Mesenteric fat pad (tissue), 1 donor: ENCODE measurements around the gene PALLD. TPM values are rescaled to one million over a fixed set of nuclear protein-coding genes. Genes with fewer than 3 reads are reported as not detected.

Source experiments
- DNase-seq: peaks from one replicate; pipeline ENCODE4 v3.0.0-alpha.2; 2020; ENCODE audit warnings: low spot score
- total RNA-seq: library from RNA; stranded (reverse); fragmentation: NEBNext Ultra II Directional; extraction: Animal tissue kit (Norgen Biotek cat#: 25700); gene quantifications from one replicate; pipeline ENCODE4 v1.2.1, GENCODE V29; 2021
- donor health status: DM: yes; HTN: yes; CAD: no.

The PALLD gene
- total RNA-seq, 1 donor from 2014 or later = 87.9 TPM

- DNase-seq = no peak
Observed at GRCh38 chr4:168524006-168524405, 27.2 kb downstream of the PALLD start.

DNA sequence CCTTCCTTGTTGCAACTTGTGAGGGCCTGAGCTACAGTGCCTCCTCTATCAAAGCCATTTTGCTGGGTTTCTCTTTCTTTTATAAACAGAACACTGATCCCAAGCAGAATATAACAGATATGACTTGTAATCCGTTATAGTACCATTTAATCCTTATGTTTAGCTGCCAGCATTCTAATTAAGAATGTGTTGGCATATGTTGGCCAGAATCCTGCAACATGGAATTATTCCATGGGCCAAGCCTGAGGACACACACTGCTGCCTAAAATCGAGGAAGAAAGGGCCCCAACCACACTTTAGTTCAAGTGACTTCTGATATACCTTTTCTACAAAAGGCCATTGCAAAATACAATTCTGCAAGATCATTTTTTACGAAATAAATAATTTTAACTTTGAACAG lies 28.0 kb downstream of the PALLD start:
- no peak for DNase-seq

DNA sequence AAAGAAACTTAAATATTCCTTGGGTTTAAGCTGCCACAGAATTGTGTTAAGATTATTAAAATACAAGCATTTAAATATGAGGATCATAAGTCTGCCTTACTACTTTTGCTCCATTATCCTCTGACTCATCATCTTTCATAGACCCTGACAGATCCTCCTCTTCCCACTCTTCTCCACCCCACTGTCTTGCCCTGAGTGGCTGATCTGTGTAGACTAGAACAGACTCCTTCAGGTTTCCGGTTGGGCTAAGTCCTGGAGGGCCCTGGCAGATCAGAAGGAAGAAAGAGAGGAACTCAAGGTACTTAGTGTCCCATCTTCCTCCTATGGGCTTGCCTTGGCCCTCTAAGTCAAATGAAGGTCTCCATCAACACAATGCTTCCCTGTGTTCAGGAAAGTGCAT lies 30.7 kb downstream of the PALLD start:
- no peak for DNase-seq

GRCh38 chr4:168528131-168528949 lies 31.5 kb downstream of the PALLD start:
- DNase-seq = no peak

DNA sequence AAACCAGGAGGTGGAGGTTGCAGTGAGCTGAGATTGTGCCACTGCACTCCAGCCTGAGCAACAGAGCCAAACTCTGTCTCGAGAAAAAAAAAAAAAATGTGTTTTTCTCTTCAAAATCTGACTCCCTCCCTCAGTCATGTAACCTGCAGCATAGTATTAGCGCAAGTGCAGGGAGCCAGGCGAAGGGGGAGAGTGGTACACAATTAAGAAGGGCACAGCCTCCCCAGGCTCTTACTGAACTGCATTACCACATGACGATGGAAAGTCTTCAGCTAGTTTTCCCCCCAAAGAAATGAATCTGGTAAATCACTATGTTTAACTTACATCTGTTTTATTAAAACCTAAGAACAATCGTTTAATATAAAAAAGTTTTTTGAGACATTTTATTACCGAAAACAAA lies 32.4 kb downstream of the PALLD start:
- no peak for DNase-seq

DNA sequence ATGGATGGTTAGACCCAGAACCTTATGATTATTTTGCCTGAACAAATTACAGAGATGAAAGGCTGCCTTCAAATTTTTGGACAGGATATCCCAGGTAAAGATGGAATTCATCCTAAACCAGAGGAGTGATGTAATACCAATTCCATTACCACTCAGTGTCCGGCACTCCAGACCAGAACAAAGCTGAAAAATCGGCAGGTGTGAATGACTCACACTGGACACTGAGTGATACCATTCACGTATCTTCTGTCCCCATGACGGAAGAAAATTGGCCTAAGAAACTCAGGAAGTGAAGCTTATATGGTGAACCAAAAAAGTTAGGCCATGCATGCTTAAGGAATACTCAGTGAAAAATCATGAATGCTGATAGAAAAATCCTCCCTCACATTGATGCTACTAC lies 34.5 kb downstream of the PALLD start:
- no peak for DNase-seq

GRCh38 chr4:168534535-168534934 lies 37.7 kb downstream of the PALLD start:
- no peak for DNase-seq

- DNase-seq = no peak
Observed at GRCh38 chr4:168535689-168536088, 38.8 kb downstream of the PALLD start.

DNA sequence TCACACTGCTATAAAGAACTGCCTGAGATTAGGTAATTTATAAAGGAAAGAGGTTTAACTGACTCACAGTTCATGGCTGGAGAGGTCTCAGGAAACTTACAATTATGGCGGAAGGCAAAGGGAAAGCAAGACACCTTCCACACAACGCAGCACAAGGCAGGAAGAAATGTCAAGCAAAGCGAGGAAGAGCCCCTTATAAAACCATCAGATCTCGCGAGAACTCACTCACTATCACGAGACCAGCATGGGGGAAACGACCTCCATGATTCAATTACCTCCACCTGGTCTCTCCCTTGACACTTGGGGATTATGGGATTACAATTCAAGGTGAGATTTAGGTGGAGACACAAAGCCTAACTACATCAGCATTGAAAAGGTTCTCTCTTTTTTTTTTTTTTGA lies 39.6 kb downstream of the PALLD start:
- no peak for DNase-seq

- DNase-seq = no peak
Observed at GRCh38 chr4:168537086-168537485, 40.2 kb downstream of the PALLD start.

DNA sequence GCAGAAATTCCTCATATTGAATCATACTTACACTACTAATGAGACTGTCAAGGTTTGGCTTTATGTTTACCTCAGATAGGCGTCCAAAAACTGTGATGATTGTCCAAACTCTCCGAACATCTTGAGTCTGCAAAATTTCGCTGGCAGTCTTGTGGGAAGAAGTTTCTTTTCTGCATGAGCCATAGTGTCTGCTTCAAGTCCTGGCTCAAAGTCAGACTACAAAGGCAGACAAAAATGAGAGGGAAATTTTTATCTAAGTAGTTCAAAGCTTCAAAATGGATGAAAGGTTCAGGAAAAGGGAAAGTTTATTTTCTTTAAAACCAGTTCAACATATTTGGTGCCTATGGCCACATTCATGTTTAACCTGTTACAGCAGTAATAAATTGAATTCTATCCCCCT lies 40.7 kb downstream of the PALLD start:
- DNase-seq = no peak

- DNase-seq = no peak
Observed at GRCh38 chr4:168538632-168539031, 41.8 kb downstream of the PALLD start.

- DNase-seq = no peak
Observed at GRCh38 chr4:168540086-168540485, 43.2 kb downstream of the PALLD start.

- DNase-seq = no peak
Observed at GRCh38 chr4:168540503-168541265, 43.8 kb downstream of the PALLD start.

DNA sequence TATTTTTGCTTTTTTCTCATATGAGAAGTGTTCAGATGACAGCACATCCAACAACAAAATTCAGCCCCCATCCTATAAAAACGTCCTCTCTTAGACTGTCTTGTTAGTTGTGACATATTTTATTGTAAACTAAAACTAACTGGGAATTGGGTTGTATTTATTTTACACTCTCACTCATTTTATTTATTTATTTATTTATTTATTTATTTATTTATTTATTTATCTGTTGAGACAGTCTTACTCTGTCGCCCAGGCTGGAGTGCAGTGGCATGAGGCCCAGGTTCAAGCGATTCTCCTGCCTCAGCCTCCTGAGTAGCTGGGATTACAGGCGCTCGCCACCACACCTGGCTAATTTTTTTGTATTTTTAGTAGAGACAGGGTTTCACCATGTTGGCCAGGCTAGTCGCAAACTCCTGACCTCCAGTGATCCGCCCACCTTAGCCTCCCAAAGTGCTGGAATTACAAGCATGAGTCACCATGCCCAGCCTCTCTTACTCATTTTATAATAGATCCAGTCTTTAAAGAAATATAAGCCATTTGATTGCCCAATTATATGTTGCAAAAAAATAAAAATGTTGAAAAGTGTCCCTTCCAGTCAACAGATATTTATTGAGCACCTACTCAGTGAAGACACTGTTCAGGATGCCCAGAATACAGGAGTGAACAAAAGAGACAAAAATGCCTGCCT lies 44.6 kb downstream of the PALLD start:
- no peak for DNase-seq

DNA sequence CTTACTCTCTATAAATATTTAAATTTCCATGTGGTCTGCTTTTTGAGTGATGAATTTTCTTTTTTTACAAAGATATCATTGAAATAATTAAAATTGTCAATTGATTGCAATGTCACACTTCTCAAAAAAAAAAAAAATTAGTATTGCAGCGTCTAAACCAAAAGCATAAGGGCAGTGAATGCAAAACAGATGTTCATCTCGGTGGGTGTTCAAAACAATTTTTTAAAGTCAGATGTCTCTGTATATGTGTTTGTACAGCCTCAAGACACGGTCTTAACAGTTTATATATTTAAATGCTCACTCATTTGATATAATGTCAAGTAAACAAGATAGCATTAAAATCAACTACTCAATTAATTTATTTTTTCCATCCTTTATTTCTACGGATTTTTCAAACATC lies 52.3 kb downstream of the PALLD start:
- DNase-seq = no peak

DNA sequence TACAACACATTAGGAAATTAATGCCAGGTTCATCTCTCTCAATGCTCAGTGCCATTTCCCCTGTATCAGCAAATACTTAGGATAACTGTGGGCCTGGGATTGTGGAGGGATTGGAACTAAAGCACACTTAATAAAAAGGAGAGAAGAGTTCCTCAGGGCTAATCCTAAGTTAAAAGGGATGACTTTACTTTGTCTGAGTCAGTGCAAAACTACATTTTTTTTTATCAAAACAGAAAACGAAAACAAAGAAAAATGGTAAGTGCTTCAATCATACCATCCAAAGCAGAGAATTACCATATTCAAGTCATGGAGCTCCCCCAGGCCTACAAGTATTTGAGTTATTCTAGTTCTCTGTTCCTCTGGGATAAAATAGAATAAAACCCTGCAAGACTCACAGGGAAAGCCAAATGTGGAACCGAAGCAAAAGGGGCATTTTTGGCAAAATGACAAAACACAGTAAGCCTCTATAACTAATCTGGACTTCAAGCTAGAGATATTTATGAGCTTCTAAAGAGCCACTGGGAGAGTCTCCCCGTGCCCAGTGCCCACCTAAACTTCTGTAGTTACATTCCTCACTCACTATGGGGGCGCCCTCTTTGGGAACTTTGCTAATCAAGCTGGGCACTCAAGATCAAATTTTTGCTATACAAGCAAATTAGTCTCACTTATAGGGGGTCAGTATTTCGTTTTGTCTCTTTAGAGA lies 53.4 kb downstream of the PALLD start:
- no peak for DNase-seq

DNA sequence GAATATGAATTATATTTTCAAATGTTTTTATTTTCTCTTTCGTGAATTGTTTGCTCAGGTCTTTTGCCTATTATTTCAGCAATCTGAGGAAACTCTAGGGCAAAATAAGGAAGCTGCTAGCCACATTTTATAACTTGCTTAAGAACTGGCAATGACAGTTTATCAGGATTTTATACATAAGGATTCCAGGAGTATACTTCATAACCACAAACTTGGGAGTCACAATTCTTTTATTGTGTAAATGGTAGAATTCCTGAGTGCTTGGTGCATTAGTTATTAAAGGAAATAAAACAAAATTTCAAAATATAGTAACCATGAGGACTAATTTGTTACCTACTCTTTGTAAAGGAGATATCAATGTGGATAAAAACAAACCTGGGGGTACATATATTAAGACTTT lies 54.4 kb downstream of the PALLD start:
- no peak for DNase-seq

GRCh38 chr4:168551945-168552695 lies 55.3 kb downstream of the PALLD start:
- no peak for DNase-seq

DNA sequence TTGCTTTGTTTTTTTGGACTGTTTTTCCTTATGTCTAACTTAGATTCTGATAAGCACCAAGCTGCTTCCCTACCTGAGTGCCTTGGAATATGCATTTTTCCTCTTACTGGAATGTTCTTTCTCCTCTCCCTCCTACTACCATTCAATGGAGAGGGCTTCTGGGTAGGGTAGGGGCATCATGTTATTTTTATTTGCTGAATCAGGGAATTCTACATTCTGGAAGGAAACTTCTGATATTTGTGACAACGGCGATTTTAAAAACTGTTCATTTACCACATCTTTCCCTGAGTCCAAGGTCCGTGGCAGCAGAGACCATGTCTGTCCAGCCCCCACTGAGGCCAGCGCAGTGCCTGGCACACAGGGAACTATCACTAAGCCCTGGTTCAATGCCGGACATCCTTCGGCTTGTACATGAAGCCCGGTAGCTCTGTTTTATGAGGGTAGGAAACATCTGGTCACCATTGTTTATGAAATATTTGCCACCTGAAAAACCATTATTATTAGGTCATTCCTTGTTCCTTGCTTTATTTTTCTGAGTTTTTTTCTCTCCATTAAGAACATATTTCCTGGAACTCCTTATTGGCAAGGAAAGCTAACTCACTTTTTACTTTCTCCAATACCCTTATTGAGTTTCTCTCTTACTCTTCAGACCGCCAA lies 57.0 kb downstream of the PALLD start:
- DNase-seq = no peak
